ENCODE data around the gene ABCA4. TPM values are rescaled to one million over a fixed set of nuclear protein-coding genes. Genes with fewer than 3 reads are reported as not detected.

The ABCA4 gene
- total RNA-seq, 1 donor from 2014 or later = 0.49 TPM

DNA sequence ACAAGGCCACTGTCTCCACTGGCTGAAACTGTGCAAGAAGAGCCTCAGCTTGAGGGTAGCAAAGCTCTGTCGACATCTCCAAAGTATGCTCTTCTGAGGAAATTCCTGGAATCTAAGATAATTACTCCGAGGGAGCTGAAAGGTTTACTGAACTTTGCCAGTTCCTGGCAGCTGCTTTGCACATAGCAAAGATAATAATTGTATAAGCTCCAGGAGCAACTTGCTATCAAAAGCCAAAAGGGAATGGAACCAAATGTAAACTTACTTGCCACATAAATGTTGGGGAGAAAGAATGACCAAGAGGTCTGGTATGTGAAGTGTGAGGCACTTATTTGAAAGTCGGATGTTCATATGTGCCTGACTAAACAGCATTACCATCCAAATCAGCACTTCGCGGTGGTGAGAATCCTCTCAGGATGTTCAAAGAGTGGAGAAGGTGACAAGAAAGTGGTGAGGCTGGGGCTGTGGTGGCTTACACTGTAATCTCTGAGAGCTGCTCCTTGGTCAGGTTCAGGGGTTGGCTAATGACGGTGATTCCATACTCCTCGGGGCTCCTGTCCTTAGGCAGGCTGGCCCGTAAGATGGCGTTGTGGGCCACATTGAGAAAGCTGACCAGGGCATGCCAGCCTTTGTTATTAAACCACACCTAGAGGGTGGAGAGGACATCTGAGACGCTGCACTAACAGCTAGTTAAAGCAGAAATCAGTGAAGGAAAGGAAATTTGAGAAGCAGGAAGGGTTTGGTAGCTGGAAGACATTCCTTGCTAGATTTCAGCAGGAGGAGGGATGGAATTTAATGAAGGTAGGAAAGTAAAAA lies 100.0 kb downstream of the ABCA4 start:
- Histone ChIP-seq H3K9me3 (no peaks in the 10 kb centered on the region), H3K4me1 (peaks cover 6% of the 10 kb centered on the region), H3K4me3 (no peak overlapping the region), H3K36me3 (no peaks in the 10 kb centered on the region), H3K27ac (no peak overlapping the region), H3K27me3 (no peaks in the 10 kb centered on the region)
- TF ChIP-seq POLR2A (IDR thresholded peaks at IDR 0.05) = no peak
- TF ChIP-seq POLR2AphosphoS5 (IDR thresholded peaks at IDR 0.05; ENCODE audit: insufficient read depth in 1 of 2, low read depth in 1 of 2) = no peak
- no peak for TF ChIP-seq CTCF (IDR thresholded peaks at IDR 0.05)
- no peak for DNase-seq (ENCODE audit: extremely low spot score in 2 of 2)
- intact Hi-C loops (cut with DNase I) = no loop called here

DNA sequence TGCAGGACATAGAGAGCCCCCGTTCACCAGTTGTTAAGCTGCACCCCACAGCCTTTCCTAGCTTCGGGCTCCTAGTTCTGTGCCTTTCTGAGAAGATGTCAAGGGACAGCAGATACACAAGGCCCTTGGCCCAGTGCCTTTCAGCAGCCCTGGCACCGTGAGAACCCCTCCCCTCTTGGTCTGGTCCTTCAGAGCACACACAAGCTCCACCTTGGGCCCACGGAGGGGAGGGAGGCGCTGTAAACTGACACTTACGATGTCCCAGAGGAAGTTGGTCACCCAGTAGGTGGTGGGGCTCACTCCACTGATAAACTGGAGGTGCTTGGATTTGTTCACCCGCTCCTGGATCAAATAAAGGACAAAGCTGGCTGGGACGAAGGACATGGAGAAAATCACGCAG lies 101.6 kb downstream of the ABCA4 start:
- Histone ChIP-seq H3K4me3 (no peak overlapping the region), H3K27ac (no peak overlapping the region), H3K36me3 (no peaks in the 10 kb centered on the region), H3K4me1 (peaks cover 6% of the 10 kb centered on the region), H3K9me3 (no peaks in the 10 kb centered on the region), H3K27me3 (no peaks in the 10 kb centered on the region)
- DNase-seq (ENCODE audit: extremely low spot score in 2 of 2) = no peak
- TF ChIP-seq POLR2A (IDR thresholded peaks at IDR 0.05) (no peak), CTCF (IDR thresholded peaks at IDR 0.05) (no peak), POLR2AphosphoS5 (IDR thresholded peaks at IDR 0.05; ENCODE audit: insufficient read depth in 1 of 2, low read depth in 1 of 2) (no peak)
- intact Hi-C loops (cut with DNase I) = no loop called here

GRCh38 chr1:94017155-94017829 lies 103.7 kb downstream of the ABCA4 start:
- Histone ChIP-seq H3K36me3 (no peaks in the 10 kb centered on the region), H3K9me3 (no peaks in the 10 kb centered on the region), H3K4me3 (no peak overlapping the region), H3K27ac (no peak overlapping the region), H3K4me1 (peaks cover 6% of the 10 kb centered on the region), H3K27me3 (no peaks in the 10 kb centered on the region)
- TF ChIP-seq POLR2A (IDR thresholded peaks at IDR 0.05) = no peak
- TF ChIP-seq CTCF (IDR thresholded peaks at IDR 0.05) = no peak
- no peak for TF ChIP-seq POLR2AphosphoS5 (IDR thresholded peaks at IDR 0.05; ENCODE audit: insufficient read depth in 1 of 2, low read depth in 1 of 2)
- intact Hi-C loops (cut with DNase I) = no loop called here
- no peak for DNase-seq (ENCODE audit: extremely low spot score in 2 of 2)

DNA sequence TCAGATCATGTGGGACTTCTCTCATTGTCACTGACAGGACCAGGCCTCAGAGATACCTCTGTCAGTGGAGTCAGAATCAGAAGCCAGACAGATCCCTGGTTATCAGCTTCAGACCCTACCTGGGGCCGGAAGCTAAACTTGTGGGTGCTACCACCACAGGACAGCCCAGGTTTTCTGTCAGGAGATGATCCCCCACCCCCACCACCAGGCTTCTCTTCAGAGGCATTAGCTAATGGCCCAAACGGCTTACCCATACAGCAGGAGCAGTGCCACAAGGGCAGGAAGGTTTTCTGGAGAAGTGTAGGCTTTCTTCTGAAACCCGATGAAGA lies 105.5 kb downstream of the ABCA4 start:
- intact Hi-C loops (cut with DNase I) = no loop called here
- Histone ChIP-seq H3K9me3 (no peaks in the 10 kb centered on the region), H3K4me1 (peaks cover 1% of the 10 kb centered on the region), H3K36me3 (no peaks in the 10 kb centered on the region), H3K27me3 (no peaks in the 10 kb centered on the region), H3K4me3 (no peak overlapping the region), H3K27ac (no peak overlapping the region)
- TF ChIP-seq CTCF (IDR thresholded peaks at IDR 0.05) (no peak), POLR2A (IDR thresholded peaks at IDR 0.05) (no peak), POLR2AphosphoS5 (IDR thresholded peaks at IDR 0.05; ENCODE audit: insufficient read depth in 1 of 2, low read depth in 1 of 2) (no peak)
- no peak for DNase-seq (ENCODE audit: extremely low spot score in 2 of 2)
